ENCODE measurements around the gene SLC25A19.
"Not testable (repeated sequence)": the region's sequence is repeated elsewhere in the genome, so short reads cannot be mapped to it uniquely, and the experiment has no call there.

DNA sequence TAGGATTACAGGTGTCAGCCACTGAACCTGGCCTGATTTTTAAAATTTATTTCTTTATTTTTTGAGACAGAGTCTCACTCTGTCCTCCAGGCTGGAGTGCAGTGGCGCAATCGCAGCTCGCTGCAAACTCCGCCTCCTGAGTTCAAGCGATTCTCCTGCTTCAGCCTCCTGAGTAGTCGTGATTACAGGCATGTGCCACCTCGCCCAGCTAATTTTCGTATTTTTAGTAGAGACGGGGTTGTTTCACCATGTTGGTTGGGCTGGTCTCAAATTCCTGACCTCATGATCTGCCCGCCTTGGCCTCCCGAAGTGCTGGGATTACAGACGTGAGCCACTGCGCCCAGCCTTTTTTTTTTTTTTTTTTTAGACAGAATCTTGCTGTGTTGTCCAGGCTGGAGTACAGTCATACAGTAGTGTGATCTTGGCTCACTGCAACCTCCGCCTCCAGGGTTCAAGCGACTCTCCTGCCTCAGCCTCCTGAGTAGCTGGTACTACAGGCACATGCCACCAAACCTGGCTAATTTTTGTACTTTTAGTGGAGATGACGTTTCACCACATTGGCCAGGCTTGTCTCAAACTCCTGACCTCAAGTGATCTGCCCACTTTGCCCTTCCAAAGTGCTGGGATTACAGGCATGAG lies 3.7 kb upstream of the SLC25A19 start:
- TF ChIP-seq, protein P1, sequence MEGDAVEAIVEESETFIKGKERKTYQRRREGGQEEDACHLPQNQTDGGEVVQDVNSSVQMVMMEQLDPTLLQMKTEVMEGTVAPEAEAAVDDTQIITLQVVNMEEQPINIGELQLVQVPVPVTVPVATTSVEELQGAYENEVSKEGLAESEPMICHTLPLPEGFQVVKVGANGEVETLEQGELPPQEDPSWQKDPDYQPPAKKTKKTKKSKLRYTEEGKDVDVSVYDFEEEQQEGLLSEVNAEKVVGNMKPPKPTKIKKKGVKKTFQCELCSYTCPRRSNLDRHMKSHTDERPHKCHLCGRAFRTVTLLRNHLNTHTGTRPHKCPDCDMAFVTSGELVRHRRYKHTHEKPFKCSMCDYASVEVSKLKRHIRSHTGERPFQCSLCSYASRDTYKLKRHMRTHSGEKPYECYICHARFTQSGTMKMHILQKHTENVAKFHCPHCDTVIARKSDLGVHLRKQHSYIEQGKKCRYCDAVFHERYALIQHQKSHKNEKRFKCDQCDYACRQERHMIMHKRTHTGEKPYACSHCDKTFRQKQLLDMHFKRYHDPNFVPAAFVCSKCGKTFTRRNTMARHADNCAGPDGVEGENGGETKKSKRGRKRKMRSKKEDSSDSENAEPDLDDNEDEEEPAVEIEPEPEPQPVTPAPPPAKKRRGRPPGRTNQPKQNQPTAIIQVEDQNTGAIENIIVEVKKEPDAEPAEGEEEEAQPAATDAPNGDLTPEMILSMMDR (IDR thresholded peaks at IDR 0.05; ENCODE audit: low read length): not testable (repeated sequence)
- not testable (repeated sequence) for TF ChIP-seq EZH2 (IDR thresholded peaks at IDR 0.05; ENCODE audit: borderline replicate concordance, low read length)

Data from OCI-LY1 (cell line).